ENCODE results near the gene SETD7.
"Not testable (repeated sequence)": the region's sequence is repeated elsewhere in the genome, so short reads cannot be mapped to it uniquely, and the experiment has no call there.

The SETD7 gene

GRCh38 chr4:139465922-139466321 is 90.1 kb downstream of the SETD7 start:
- no peak overlapping the region for H3K4me3 ChIP-seq (ENCODE audit: low read length)
- DNase-seq (ENCODE audit: low read depth): peak; percentile 19
- no peak for TF ChIP-seq CTCF (IDR thresholded peaks at IDR 0.05; ENCODE audit: insufficient read depth, low read depth, low read length, missing control alignments)

GRCh38 chr4:139464512-139464911 is 91.5 kb downstream of the SETD7 start:
- DNase-seq (ENCODE audit: low read depth); H3K4me3 ChIP-seq (ENCODE audit: low read length): not testable (repeated sequence)

GRCh38 chr4:139461022-139461628 is 94.9 kb downstream of the SETD7 start:
- no peak for DNase-seq (ENCODE audit: low read depth)
- no peak overlapping the region for H3K4me3 ChIP-seq (ENCODE audit: low read length)
- TF ChIP-seq CTCF (IDR thresholded peaks at IDR 0.05; ENCODE audit: insufficient read depth, low read depth, low read length, missing control alignments): no peak

GRCh38 chr4:139460565-139460964 is 95.5 kb downstream of the SETD7 start:
- no peak overlapping the region for H3K4me3 ChIP-seq (ENCODE audit: low read length)
- DNase-seq (ENCODE audit: low read depth): no peak
- TF ChIP-seq CTCF (IDR thresholded peaks at IDR 0.05; ENCODE audit: insufficient read depth, low read depth, low read length, missing control alignments): no peak

GRCh38 chr4:139458999-139459398 is 97.0 kb downstream of the SETD7 start:
- no peak overlapping the region for H3K4me3 ChIP-seq (ENCODE audit: low read length)
- peak; percentile 34 for DNase-seq (ENCODE audit: low read depth)
- no peak for TF ChIP-seq CTCF (IDR thresholded peaks at IDR 0.05; ENCODE audit: insufficient read depth, low read depth, low read length, missing control alignments)

GRCh38 chr4:139458543-139458942 is 97.5 kb downstream of the SETD7 start:
- H3K4me3 ChIP-seq (ENCODE audit: low read length): no peak overlapping the region
- peak; percentile 18 for DNase-seq (ENCODE audit: low read depth)
- TF ChIP-seq CTCF (IDR thresholded peaks at IDR 0.05; ENCODE audit: insufficient read depth, low read depth, low read length, missing control alignments): no peak

- H3K4me3 ChIP-seq (ENCODE audit: low read length): no peak overlapping the region
- DNase-seq (ENCODE audit: low read depth): peak; percentile 34
- no peak for TF ChIP-seq CTCF (IDR thresholded peaks at IDR 0.05; ENCODE audit: insufficient read depth, low read depth, low read length, missing control alignments)
Observed at GRCh38 chr4:139457318-139457717, 98.7 kb downstream of the SETD7 start.

All from epithelial cell of esophagus (primary cell).